GM19467 (cell line): ENCODE measurements around the gene GJA9.

Experiments
- ATAC-seq: cut with Tn5 transposase; IDR thresholded peaks from one replicate; pipeline ENCODE4 v1.9.1; 2021; ENCODE audit warnings: mild to moderate bottlenecking, moderate library complexity; ENCODE audit not compliant: unreplicated experiment

The GJA9 gene

DNA sequence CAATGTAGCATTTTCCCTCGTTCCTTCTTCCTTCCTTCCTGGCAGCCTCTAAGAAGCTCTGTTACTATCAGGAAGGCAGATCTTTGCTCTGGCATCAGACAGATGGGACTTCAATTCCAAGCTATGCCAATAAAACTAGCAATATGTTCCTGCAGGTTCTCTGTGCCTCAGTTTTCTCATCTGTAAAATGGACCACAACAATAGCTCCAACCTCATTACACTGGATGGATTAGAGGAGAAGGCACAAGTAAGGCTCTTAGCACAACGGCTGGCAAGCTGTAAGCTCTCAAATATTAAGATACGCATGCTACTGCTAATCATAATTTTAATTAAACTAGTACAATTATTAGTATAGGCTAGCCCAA, 49.0 kb downstream of the GJA9 start:
- ATAC-seq, result no peak

- no peak for ATAC-seq
Measured at GRCh38 chr1:38831731-38832369, 49.5 kb downstream of the GJA9 start.

DNA sequence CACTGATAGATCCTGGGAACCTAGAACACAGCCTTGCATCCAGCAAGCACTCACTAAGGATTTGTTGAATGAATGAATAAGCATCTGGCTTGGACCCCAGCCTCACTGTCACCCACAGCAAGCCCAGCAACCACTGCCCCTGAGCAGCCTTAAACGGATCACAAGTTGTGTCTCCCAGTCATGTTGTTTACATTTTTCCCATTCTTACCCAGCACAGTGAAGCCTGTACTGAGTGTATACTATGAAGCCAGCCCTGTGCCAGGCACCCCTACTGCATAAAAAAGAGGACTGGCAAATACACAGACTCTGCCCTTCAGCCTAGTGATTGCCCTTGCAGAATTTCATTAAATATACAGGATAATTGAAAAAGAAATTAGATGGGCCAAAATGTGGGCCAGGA, 52.0 kb downstream of the GJA9 start:
- no peak for ATAC-seq

- no peak for ATAC-seq
Measured at GRCh38 chr1:38827318-38827717, 54.1 kb downstream of the GJA9 start.

DNA sequence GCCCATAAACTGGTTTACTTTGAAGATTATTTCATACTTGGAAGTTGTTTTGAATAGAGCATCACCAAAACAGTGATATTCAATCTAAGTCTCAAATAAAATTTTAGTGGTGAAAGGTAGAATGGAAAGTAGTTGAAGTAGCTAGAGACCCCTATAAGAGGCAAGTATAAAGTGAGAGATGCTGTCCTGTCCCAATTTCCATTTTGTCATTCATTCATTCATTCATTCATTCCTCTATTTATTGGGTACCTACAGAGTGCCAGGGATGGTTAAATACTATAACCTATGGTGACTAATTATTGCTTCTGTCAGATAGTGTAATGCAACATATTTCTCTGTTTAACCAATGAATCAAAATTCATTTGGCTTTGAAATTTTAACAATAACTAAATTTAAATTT, 54.5 kb downstream of the GJA9 start:
- ATAC-seq, result no peak

DNA sequence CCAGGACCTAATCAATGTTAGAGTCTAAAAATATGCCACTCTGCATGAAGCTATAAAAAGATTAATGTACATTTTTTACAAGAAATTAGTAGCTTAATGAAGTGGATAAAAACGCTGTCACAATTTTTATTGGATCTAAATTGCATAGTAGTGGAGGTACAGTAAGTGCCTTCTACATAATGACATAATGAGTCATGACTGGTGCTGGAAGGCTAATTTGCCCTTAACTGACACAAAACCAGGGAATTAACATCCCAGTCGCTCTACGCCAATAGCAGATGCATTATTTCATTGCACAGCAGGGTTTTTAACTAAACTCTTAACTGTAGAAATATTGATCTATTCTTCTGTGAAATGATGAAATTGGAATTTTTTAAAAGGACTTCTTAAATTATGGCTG, 55.1 kb downstream of the GJA9 start:
- ATAC-seq, result no peak
